ENCODE data around the gene ETV4. TPM values are rescaled to one million over a fixed set of nuclear protein-coding genes. Genes with fewer than 3 reads are reported as not detected.

ETV4 gene
- total and polyA plus RNA-seq, 2 of the 13 experiments (the other 11 are each of a cell fraction or from before 2014, with no cell fraction given) = 128 to 330 TPM

DNA sequence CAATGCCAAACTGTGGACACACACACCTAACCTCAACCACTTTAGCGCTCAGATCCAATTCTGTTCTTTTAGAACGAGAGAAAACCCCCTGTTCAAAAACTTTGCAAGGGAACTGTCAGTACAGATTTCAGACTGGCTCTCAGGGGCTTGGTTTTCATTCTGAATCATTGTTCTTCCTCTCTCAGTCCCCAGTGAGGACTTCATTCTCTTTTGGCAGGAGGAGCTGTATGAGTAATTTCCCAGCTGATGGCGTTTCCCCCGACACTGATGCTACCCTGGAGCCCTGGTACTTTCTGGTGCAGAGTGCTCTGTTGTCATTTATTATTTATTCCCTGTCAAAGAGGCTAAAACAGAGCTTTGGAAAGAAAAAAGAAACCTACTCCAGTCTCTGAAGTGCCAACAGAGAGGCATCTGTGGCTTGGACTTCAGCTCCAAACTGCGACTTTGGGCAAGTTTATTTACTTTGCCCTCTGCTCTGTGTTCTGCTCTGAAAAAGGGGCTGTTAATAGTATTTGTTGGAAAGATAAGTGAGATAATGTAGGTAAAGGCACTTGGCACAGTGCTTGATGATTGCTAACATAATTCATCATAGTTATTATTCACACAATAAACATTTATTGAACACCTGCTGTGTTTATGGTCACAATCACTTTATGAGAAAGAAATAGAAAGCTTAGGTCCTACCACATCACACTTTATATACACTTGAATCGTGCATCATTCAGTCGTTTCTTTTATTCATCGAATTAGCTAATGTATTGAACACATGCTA, 28.3 kb downstream of the ETV4 start:
- no peak overlapping the region for H3K9ac ChIP-seq (ENCODE audit: insufficient read depth, low read depth, low read length)
- intact Hi-C loops (cut with micrococcal nuclease; ENCODE audit: unreplicated experiment) (no loop called here), in situ Hi-C loops (cut with HindIII; ENCODE audit: extremely low pct_ligation_motif_present, low pct_unique_long_range_greater_than_20kb) (loop anchor here (10.0 kb wide), 1 partner anchor 247 kb away; no protein-coding TSS in a partner anchor)
- no peak overlapping the region for H2AFZ ChIP-seq (ENCODE audit: low read length)
- no peak overlapping the region for H3K4me2 ChIP-seq (ENCODE audit: low read depth, low read length)
- WGBS (ENCODE audit: low lambda C conversion rate) = 89% methylated on average over 8 of the region's 8 CpGs
- H3K27me3 ChIP-seq (ENCODE audit: control insufficient read depth in 1 of 2, insufficient read depth in 2 of 2, low read length in 2 of 2) = no peaks in the 10 kb centered on the region
- ChIA-PET POLR2A (interaction anchor here (0.5 to 1.4 kb wide), 6 partner anchors 8 to 56 kb away, joined by 3 to 10 read pairs (median 4); partner anchors contain the start of gene ETV4), CTCF (ENCODE audit: low intra/inter-chr PET ratio, low total read pairs) (no interaction called here)
- no peak for FAIRE-seq
- no peak overlapping the region for H3K4me3 ChIP-seq (replicated peaks in 1 of 3; ENCODE audit: insufficient read depth in 1 of 3, low read depth in 2 of 3, low read length in 3 of 3)
- no peaks in the 10 kb centered on the region for H4K20me1 ChIP-seq (ENCODE audit: insufficient read depth, low read length)
- peaks cover 27% of the 10 kb centered on the region for H3K4me1 ChIP-seq (ENCODE audit: insufficient read depth, low read length)
- no peak for DNase-seq (ENCODE audit: low spot score)
- BruUV-seq (replicated peaks) = no TSS peak
- ATAC-seq = no peak
- peaks cover 34 to 83% of the 10 kb centered on the region in 2 experiments for H3K36me3 ChIP-seq (replicated peaks in 1 of 2; ENCODE audit: control insufficient read depth in 1 of 2, insufficient read depth in 2 of 2, low read length in 2 of 2)
- H3K9me3 ChIP-seq (ENCODE audit: low read length) = no peaks in the 10 kb centered on the region
- TF ChIP-seq HMGA1 (CRISPR knock-in tag; conservative IDR thresholded peaks at IDR 0.05) = no peak
- no peak for TF ChIP-seq RBM22 (optimal IDR thresholded peaks at IDR 0.05; ENCODE audit: low read length)
- no peak for TF ChIP-seq PHF20 (CRISPR knock-in tag; IDR thresholded peaks at IDR 0.05)
- no peak for TF ChIP-seq AGO1 (IDR thresholded peaks at IDR 0.05; ENCODE audit: low read depth, low read length, poor library complexity, severe bottlenecking)
- TF ChIP-seq, protein P1, sequence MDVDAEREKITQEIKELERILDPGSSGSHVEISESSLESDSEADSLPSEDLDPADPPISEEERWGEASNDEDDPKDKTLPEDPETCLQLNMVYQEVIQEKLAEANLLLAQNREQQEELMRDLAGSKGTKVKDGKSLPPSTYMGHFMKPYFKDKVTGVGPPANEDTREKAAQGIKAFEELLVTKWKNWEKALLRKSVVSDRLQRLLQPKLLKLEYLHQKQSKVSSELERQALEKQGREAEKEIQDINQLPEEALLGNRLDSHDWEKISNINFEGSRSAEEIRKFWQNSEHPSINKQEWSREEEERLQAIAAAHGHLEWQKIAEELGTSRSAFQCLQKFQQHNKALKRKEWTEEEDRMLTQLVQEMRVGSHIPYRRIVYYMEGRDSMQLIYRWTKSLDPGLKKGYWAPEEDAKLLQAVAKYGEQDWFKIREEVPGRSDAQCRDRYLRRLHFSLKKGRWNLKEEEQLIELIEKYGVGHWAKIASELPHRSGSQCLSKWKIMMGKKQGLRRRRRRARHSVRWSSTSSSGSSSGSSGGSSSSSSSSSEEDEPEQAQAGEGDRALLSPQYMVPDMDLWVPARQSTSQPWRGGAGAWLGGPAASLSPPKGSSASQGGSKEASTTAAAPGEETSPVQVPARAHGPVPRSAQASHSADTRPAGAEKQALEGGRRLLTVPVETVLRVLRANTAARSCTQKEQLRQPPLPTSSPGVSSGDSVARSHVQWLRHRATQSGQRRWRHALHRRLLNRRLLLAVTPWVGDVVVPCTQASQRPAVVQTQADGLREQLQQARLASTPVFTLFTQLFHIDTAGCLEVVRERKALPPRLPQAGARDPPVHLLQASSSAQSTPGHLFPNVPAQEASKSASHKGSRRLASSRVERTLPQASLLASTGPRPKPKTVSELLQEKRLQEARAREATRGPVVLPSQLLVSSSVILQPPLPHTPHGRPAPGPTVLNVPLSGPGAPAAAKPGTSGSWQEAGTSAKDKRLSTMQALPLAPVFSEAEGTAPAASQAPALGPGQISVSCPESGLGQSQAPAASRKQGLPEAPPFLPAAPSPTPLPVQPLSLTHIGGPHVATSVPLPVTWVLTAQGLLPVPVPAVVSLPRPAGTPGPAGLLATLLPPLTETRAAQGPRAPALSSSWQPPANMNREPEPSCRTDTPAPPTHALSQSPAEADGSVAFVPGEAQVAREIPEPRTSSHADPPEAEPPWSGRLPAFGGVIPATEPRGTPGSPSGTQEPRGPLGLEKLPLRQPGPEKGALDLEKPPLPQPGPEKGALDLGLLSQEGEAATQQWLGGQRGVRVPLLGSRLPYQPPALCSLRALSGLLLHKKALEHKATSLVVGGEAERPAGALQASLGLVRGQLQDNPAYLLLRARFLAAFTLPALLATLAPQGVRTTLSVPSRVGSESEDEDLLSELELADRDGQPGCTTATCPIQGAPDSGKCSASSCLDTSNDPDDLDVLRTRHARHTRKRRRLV (CRISPR knock-in tag; IDR thresholded peaks at IDR 0.05) = no peak
- TF ChIP-seq, protein P2, sequence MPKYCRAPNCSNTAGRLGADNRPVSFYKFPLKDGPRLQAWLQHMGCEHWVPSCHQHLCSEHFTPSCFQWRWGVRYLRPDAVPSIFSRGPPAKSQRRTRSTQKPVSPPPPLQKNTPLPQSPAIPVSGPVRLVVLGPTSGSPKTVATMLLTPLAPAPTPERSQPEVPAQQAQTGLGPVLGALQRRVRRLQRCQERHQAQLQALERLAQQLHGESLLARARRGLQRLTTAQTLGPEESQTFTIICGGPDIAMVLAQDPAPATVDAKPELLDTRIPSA (CRISPR knock-in tag; IDR thresholded peaks at IDR 0.05; ENCODE audit: borderline replicate concordance) = no peak
- no peak for TF ChIP-seq ZNF792 (CRISPR knock-in tag; IDR thresholded peaks at IDR 0.05)
- no peak for TF ChIP-seq RORA (CRISPR knock-in tag; IDR thresholded peaks at IDR 0.05)
- TF ChIP-seq ISX (CRISPR knock-in tag; conservative IDR thresholded peaks at IDR 0.05) = no peak
- TF ChIP-seq ETV6 (CRISPR knock-in tag; conservative IDR thresholded peaks at IDR 0.05) = no peak
- no peak for TF ChIP-seq LCORL (IDR thresholded peaks at IDR 0.05)
- TF ChIP-seq LCORL (CRISPR knock-in tag; IDR thresholded peaks at IDR 0.05) = no peak
- TF ChIP-seq BCL6 (CRISPR knock-in tag; IDR thresholded peaks at IDR 0.05) = no peak
- no peak for TF ChIP-seq U2AF1 (optimal IDR thresholded peaks at IDR 0.05; ENCODE audit: low read depth, low read length)
- TF ChIP-seq, protein P3, sequence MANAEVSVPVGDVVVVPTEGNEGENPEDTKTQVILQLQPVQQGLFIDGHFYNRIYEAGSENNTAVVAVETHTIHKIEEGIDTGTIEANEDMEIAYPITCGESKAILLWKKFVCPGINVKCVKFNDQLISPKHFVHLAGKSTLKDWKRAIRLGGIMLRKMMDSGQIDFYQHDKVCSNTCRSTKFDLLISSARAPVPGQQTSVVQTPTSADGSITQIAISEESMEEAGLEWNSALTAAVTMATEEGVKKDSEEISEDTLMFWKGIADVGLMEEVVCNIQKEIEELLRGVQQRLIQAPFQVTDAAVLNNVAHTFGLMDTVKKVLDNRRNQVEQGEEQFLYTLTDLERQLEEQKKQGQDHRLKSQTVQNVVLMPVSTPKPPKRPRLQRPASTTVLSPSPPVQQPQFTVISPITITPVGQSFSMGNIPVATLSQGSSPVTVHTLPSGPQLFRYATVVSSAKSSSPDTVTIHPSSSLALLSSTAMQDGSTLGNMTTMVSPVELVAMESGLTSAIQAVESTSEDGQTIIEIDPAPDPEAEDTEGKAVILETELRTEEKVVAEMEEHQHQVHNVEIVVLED (CRISPR knock-in tag; IDR thresholded peaks at IDR 0.05; ENCODE audit: borderline replicate concordance) = no peak
- H3K27ac ChIP-seq (ENCODE audit: extremely low read length, insufficient read depth, low read length) = no peak overlapping the region
- H3K79me2 ChIP-seq (ENCODE audit: insufficient read depth, low read length) = no peaks in the 10 kb centered on the region
